Measurements from ENCODE around the gene PCDHGC5.

Gene PCDHGC5

GRCh38 chr5:141521244-141521781 is 32.4 kb downstream of the PCDHGC5 start:
- H3K36me3 ChIP-seq (ENCODE audit: control insufficient read depth in 4 of 4, insufficient read depth in 4 of 4, low read length in 3 of 4): peaks cover 20 to 96% (median 65%) of the 10 kb centered on the region in 4 experiments
- H3K27me3 ChIP-seq (replicated peaks in 2 of 5; ENCODE audit: control insufficient read depth in 4 of 5, insufficient read depth in 5 of 5, low read length in 4 of 5): no peaks in the 10 kb centered on the region
- CTCF ChIA-PET: interaction anchor here (0.7 to 10.3 kb wide), 9 partner anchors 11 to 201 kb away, joined by 3 to 178 read pairs (median 32); partner anchors contain the start of genes PCDHGA10, PCDHGA12, PCDHGB7 and PCDHGC3
- H3K9me3 ChIP-seq (ENCODE audit: control extremely low read depth in 1 of 5, control insufficient read depth in 4 of 5, insufficient read depth in 2 of 5, low read depth in 1 of 5, low read length in 4 of 5): no peaks in the 10 kb centered on the region
- POLR2A ChIA-PET: no interaction called here
- H3K27ac ChIP-seq (ENCODE audit: insufficient read depth in 1 of 2, low read depth in 1 of 2, low read length in 2 of 2, poor library complexity in 1 of 2, severe bottlenecking in 2 of 2): no peak overlapping the region
- DNase-seq: peak; percentile 38 to 70 (median 69)
- H3K4me1 ChIP-seq (ENCODE audit: control extremely low read depth in 1 of 4, control insufficient read depth in 4 of 4, insufficient read depth in 4 of 4, low read length in 3 of 4): peaks cover 10 to 23% (median 12%) of the 10 kb centered on the region in 4 experiments
- WGBS (ENCODE audit: insufficient coverage): 100% methylated on average over 2 of the region's 2 CpGs
- H3K4me3 ChIP-seq (ENCODE audit: control insufficient read depth in 1 of 7, extremely low read depth in 1 of 7, insufficient read depth in 4 of 7, low read depth in 2 of 7, low read length in 6 of 7): no peak overlapping the region

- ChIA-PET CTCF (interaction anchor here (1.2 to 10.3 kb wide), 10 partner anchors 12 to 108 kb away, joined by 5 to 178 read pairs (median 30); partner anchors contain the start of genes PCDHGA10, PCDHGA11, PCDHGA12 and PCDHGB7), POLR2A (no interaction called here)
- no peak overlapping the region for H3K27ac ChIP-seq (ENCODE audit: insufficient read depth in 1 of 2, low read depth in 1 of 2, low read length in 2 of 2, poor library complexity in 1 of 2, severe bottlenecking in 2 of 2)
- no peak overlapping the region for H3K4me3 ChIP-seq (ENCODE audit: control insufficient read depth in 1 of 7, extremely low read depth in 1 of 7, insufficient read depth in 4 of 7, low read depth in 2 of 7, low read length in 6 of 7)
- WGBS (ENCODE audit: insufficient coverage): no CpG with 5 or more reads among the region's 2 CpGs
- peak in 2 of 3 donors; percentile 45 to 59 for DNase-seq
- H3K27me3 ChIP-seq (replicated peaks in 2 of 5; ENCODE audit: control insufficient read depth in 4 of 5, insufficient read depth in 5 of 5, low read length in 4 of 5): no peaks in the 10 kb centered on the region
- H3K36me3 ChIP-seq (ENCODE audit: control insufficient read depth in 4 of 4, insufficient read depth in 4 of 4, low read length in 3 of 4): peaks cover 18 to 96% (median 67%) of the 10 kb centered on the region in 4 experiments
- H3K4me1 ChIP-seq (ENCODE audit: control extremely low read depth in 1 of 4, control insufficient read depth in 4 of 4, insufficient read depth in 4 of 4, low read length in 3 of 4): peaks cover 7 to 19% (median 8%) of the 10 kb centered on the region in 4 experiments
- H3K9me3 ChIP-seq (ENCODE audit: control extremely low read depth in 1 of 5, control insufficient read depth in 4 of 5, insufficient read depth in 2 of 5, low read depth in 1 of 5, low read length in 4 of 5): no peaks in the 10 kb centered on the region
These were observed 33.4 kb downstream of the PCDHGC5 start for GRCh38 chr5:141522301-141522700.

GRCh38 chr5:141523991-141524390 is 35.1 kb downstream of the PCDHGC5 start:
- peaks cover 7 to 19% (median 8%) of the 10 kb centered on the region in 4 experiments for H3K4me1 ChIP-seq (ENCODE audit: control extremely low read depth in 1 of 4, control insufficient read depth in 4 of 4, insufficient read depth in 4 of 4, low read length in 3 of 4)
- no peak overlapping the region for H3K4me3 ChIP-seq (ENCODE audit: control insufficient read depth in 1 of 7, extremely low read depth in 1 of 7, insufficient read depth in 4 of 7, low read depth in 2 of 7, low read length in 6 of 7)
- H3K27me3 ChIP-seq (replicated peaks in 2 of 5; ENCODE audit: control insufficient read depth in 4 of 5, insufficient read depth in 5 of 5, low read length in 4 of 5): no peaks in the 10 kb centered on the region
- H3K27ac ChIP-seq (ENCODE audit: insufficient read depth in 1 of 2, low read depth in 1 of 2, low read length in 2 of 2, poor library complexity in 1 of 2, severe bottlenecking in 2 of 2): no peak overlapping the region
- no peaks in the 10 kb centered on the region for H3K9me3 ChIP-seq (ENCODE audit: control extremely low read depth in 1 of 5, control insufficient read depth in 4 of 5, insufficient read depth in 2 of 5, low read depth in 1 of 5, low read length in 4 of 5)
- DNase-seq: no peak
- POLR2A ChIA-PET: no interaction called here
- 89% methylated on average over 5 of the region's 8 CpGs for WGBS (ENCODE audit: insufficient coverage)
- H3K36me3 ChIP-seq (ENCODE audit: control insufficient read depth in 4 of 4, insufficient read depth in 4 of 4, low read length in 3 of 4): peaks cover 17 to 97% (median 64%) of the 10 kb centered on the region in 4 experiments
- CTCF ChIA-PET: interaction anchor here (0.7 to 10.3 kb wide), 26 partner anchors 11 to 204 kb away, joined by 3 to 178 read pairs (median 4); partner anchors contain the start of genes PCDHGA10, PCDHGA11, PCDHGA12 and PCDHGB3

DNA sequence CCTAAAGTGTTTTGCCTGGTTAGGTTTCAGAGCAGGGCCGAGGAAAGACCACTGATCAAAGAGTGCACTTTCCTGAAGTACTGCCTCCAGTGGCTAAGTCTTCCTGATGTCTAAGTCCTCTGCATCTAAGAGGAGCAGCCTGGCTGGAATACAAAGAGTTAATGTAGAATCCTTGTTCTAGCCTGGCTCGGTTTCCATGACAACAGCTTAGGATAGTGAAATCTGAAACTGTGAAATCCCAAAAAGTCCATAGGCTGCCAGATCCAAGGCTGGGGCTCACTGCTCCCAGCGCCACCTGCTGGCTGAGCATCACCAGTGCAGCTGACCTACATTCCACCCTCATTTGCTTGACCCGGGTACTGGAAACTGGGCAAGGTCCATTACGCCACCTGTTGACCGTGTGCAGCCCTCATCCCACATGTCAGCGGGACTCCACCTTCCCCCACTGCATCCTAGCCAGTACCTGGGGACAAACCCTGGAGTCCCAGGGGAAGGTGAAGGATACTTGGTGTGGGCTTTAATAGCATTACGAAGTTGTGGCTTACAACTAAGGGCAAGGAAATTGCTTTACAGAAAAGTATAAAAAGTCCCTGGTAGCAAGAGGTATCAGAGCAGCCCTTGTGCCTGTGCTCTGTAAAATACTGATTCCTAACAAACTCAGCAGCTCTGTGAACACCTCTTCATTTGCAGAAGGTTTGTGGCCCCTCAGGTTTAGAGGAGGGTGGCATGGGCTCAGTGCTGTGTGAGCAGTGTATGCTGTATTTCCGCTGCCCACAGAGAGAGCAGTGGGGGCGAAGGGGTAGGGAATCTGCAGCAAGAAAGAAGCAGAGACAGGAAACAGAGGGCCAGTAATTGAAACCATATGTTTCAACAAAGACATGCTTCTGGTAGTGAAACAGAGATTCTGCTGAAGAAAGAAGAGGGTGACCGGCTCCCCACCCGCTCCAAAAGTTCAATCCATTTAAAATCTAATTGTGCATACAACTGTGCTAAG is 36.0 kb downstream of the PCDHGC5 start:
- Histone ChIP-seq H3K4me1 (ENCODE audit: control extremely low read depth in 1 of 4, control insufficient read depth in 4 of 4, insufficient read depth in 4 of 4, low read length in 3 of 4) (peaks cover 7 to 19% (median 8%) of the 10 kb centered on the region in 4 experiments), H3K36me3 (ENCODE audit: control insufficient read depth in 4 of 4, insufficient read depth in 4 of 4, low read length in 3 of 4) (peaks cover 17 to 97% (median 61%) of the 10 kb centered on the region in 4 experiments), H3K27ac (ENCODE audit: insufficient read depth in 1 of 2, low read depth in 1 of 2, low read length in 2 of 2, poor library complexity in 1 of 2, severe bottlenecking in 2 of 2) (no peak overlapping the region), H3K4me3 (ENCODE audit: control insufficient read depth in 1 of 7, extremely low read depth in 1 of 7, insufficient read depth in 4 of 7, low read depth in 2 of 7, low read length in 6 of 7) (no peak overlapping the region), H3K9me3 (ENCODE audit: control extremely low read depth in 1 of 5, control insufficient read depth in 4 of 5, insufficient read depth in 2 of 5, low read depth in 1 of 5, low read length in 4 of 5) (no peaks in the 10 kb centered on the region), H3K27me3 (replicated peaks in 2 of 5; ENCODE audit: control insufficient read depth in 4 of 5, insufficient read depth in 5 of 5, low read length in 4 of 5) (no peaks in the 10 kb centered on the region)
- CTCF ChIA-PET: interaction anchor here (0.6 to 10.3 kb wide), 22 partner anchors 10 to 1448 kb away, joined by 3 to 178 read pairs (median 6); partner anchors contain the start of genes PCDHB14, PCDHGA10, PCDHGA11 and PCDHGA12
- WGBS (ENCODE audit: insufficient coverage): 60% methylated on average over 6 of the region's 12 CpGs
- peak; percentile 63 to 78 (median 67) for DNase-seq
- POLR2A ChIA-PET: no interaction called here

GRCh38 chr5:141525653-141526052 is 36.8 kb downstream of the PCDHGC5 start:
- Histone ChIP-seq H3K36me3 (ENCODE audit: control insufficient read depth in 4 of 4, insufficient read depth in 4 of 4, low read length in 3 of 4) (peaks cover 13 to 95% (median 55%) of the 10 kb centered on the region in 4 experiments), H3K27ac (ENCODE audit: insufficient read depth in 1 of 2, low read depth in 1 of 2, low read length in 2 of 2, poor library complexity in 1 of 2, severe bottlenecking in 2 of 2) (no peak overlapping the region), H3K27me3 (replicated peaks in 2 of 5; ENCODE audit: control insufficient read depth in 4 of 5, insufficient read depth in 5 of 5, low read length in 4 of 5) (no peaks in the 10 kb centered on the region), H3K9me3 (ENCODE audit: control extremely low read depth in 1 of 5, control insufficient read depth in 4 of 5, insufficient read depth in 2 of 5, low read depth in 1 of 5, low read length in 4 of 5) (no peaks in the 10 kb centered on the region), H3K4me1 (ENCODE audit: control extremely low read depth in 1 of 4, control insufficient read depth in 4 of 4, insufficient read depth in 4 of 4, low read length in 3 of 4) (peaks cover 3 to 19% (median 8%) of the 10 kb centered on the region in 4 experiments), H3K4me3 (ENCODE audit: control insufficient read depth in 1 of 7, extremely low read depth in 1 of 7, insufficient read depth in 4 of 7, low read depth in 2 of 7, low read length in 6 of 7) (no peak overlapping the region)
- ChIA-PET POLR2A (no interaction called here), CTCF (interaction anchor here (0.7 to 10.3 kb wide), 15 partner anchors 9 to 303 kb away, joined by 3 to 178 read pairs (median 14); partner anchors contain the start of genes PCDHB14, PCDHGA10, PCDHGA12 and PCDHGB3)
- no peak for DNase-seq
- whole genome bisulfite sequencing (ENCODE audit: insufficient coverage): 97% methylated on average over 6 of the region's 7 CpGs

DNA sequence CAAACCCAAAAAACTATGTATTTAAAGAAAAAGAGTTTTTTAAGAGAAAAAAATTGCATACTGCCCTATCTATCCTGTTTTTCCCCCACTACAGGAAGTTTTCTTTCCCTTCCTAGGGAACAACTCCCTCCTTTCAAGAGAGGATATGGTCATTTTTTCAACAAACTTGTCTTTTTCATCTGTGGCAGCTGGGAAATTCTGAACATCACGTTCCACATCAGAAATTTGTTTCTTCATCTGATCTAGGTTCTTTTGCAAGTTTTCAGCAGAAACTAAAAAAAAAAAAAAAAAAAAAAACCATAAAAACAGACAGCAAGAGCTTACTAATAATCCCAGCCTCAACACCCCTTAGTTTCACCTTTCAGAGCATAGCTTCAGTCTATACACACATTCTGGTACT is 38.5 kb downstream of the PCDHGC5 start:
- H3K9me3 ChIP-seq (ENCODE audit: control extremely low read depth in 1 of 5, control insufficient read depth in 4 of 5, insufficient read depth in 2 of 5, low read depth in 1 of 5, low read length in 4 of 5): no peaks in the 10 kb centered on the region
- ChIA-PET CTCF (interaction anchor here (0.8 to 10.3 kb wide), 10 partner anchors 8 to 113 kb away, joined by 3 to 178 read pairs (median 8); partner anchors contain the start of genes PCDHGA10, PCDHGA12, PCDHGB7 and PCDHGC3), POLR2A (no interaction called here)
- H3K36me3 ChIP-seq (ENCODE audit: control insufficient read depth in 4 of 4, insufficient read depth in 4 of 4, low read length in 3 of 4): peaks cover 13 to 89% (median 53%) of the 10 kb centered on the region in 4 experiments
- WGBS (ENCODE audit: insufficient coverage): no CpG with 5 or more reads among the region's 1 CpG
- no peak for DNase-seq
- H3K27me3 ChIP-seq (replicated peaks in 2 of 5; ENCODE audit: control insufficient read depth in 4 of 5, insufficient read depth in 5 of 5, low read length in 4 of 5): no peaks in the 10 kb centered on the region
- no peak overlapping the region for H3K4me3 ChIP-seq (ENCODE audit: control insufficient read depth in 1 of 7, extremely low read depth in 1 of 7, insufficient read depth in 4 of 7, low read depth in 2 of 7, low read length in 6 of 7)
- H3K4me1 ChIP-seq (ENCODE audit: control extremely low read depth in 1 of 4, control insufficient read depth in 4 of 4, insufficient read depth in 4 of 4, low read length in 3 of 4): peaks cover 0 to 5% (median 3%) of the 10 kb centered on the region in 4 experiments
- no peak overlapping the region for H3K27ac ChIP-seq (ENCODE audit: insufficient read depth in 1 of 2, low read depth in 1 of 2, low read length in 2 of 2, poor library complexity in 1 of 2, severe bottlenecking in 2 of 2)

Measured in common myeloid progenitor, CD34-positive (primary cell).